HEK293T (cell line): ENCODE results near the gene IL18R1.

Experiments
- CTCF ChIA-PET: fragments of 350-600 bp; formaldehyde crosslinking; extraction: SDS; loops from one replicate; lab custom pipeline; 2021; ENCODE audit warnings: antibody characterized with exemption, inconsistent platforms; lab: Yijun Ruan, JAX
- POLR2A ChIA-PET: fragments of 350-600 bp; formaldehyde crosslinking; extraction: SDS; loops from one replicate; lab custom pipeline; 2020; ENCODE audit warnings: antibody characterized with exemption, inconsistent platforms; lab: Yijun Ruan, JAX
- DNase-seq: peaks from one replicate; pipeline ENCODE4 v3.0.0; 2012; ENCODE audit warnings: mixed read lengths; ENCODE audit errors: extremely low spot score
- ARNT ChIP-seq: fragments of 450-650 bp; IDR thresholded peaks from 2 replicates; pipeline ENCODE4 v1.6.1; 2017; ENCODE audit warnings: mild to moderate bottlenecking
- BHLHE40 ChIP-seq: fragments of 450-650 bp; IDR thresholded peaks from 2 replicates; pipeline ENCODE4 v1.6.1; 2016; ENCODE audit warnings: mild to moderate bottlenecking, moderate library complexity, borderline replicate concordance
- CTBP1 ChIP-seq: fragments of 450-650 bp; IDR thresholded peaks from 2 replicates; pipeline ENCODE4 v1.6.1; 2016; ENCODE audit warnings: borderline replicate concordance
- ELF4 ChIP-seq: fragments of 450-650 bp; IDR thresholded peaks from 2 replicates; pipeline ENCODE4 v1.6.1; 2017; ENCODE audit warnings: antibody characterized with exemption
- FOXA1 ChIP-seq: fragments of 450-650 bp; IDR thresholded peaks from 2 replicates; pipeline ENCODE4 v1.6.1; 2016; ENCODE audit warnings: mild to moderate bottlenecking
- FOXK2 ChIP-seq: fragments of 450-650 bp; IDR thresholded peaks from 2 replicates; pipeline ENCODE4 v1.6.1; 2016; ENCODE audit warnings: mild to moderate bottlenecking
- FOXM1 ChIP-seq: fragments of 450-650 bp; IDR thresholded peaks from 2 replicates; pipeline ENCODE4 v1.6.1; 2017; ENCODE audit warnings: mild to moderate bottlenecking, borderline replicate concordance
- HDGF ChIP-seq: fragments of 450-650 bp; IDR thresholded peaks from 2 replicates; pipeline ENCODE4 v1.6.1; 2017; ENCODE audit warnings: antibody characterized with exemption, borderline replicate concordance
- L3MBTL2 ChIP-seq: fragments of 450-650 bp; conservative IDR thresholded peaks from 2 replicates; pipeline ENCODE4 v1.6.1; 2016; ENCODE audit warnings: mild to moderate bottlenecking
- LEF1 ChIP-seq: fragments of 450-650 bp; IDR thresholded peaks from 2 replicates; pipeline ENCODE4 v1.6.1; 2017; ENCODE audit warnings: mild to moderate bottlenecking, borderline replicate concordance
- NFRKB ChIP-seq: fragments of 450-650 bp; IDR thresholded peaks from 2 replicates; pipeline ENCODE4 v1.6.1; 2016; ENCODE audit warnings: mild to moderate bottlenecking, moderate library complexity
- PKNOX1 ChIP-seq: fragments of 450-650 bp; IDR thresholded peaks from 2 replicates; pipeline ENCODE4 v1.6.1; 2016
- SP1 ChIP-seq: fragments of 450-650 bp; IDR thresholded peaks from 2 replicates; pipeline ENCODE4 v1.6.1; 2017
- SUZ12 ChIP-seq: fragments of 450-650 bp; IDR thresholded peaks from 2 replicates; pipeline ENCODE4 v1.6.1; 2016; ENCODE audit warnings: mild to moderate bottlenecking
- TARDBP ChIP-seq: fragments of 450-650 bp; IDR thresholded peaks from 2 replicates; pipeline ENCODE4 v1.6.1; 2016
- ZNF384 ChIP-seq: fragments of 450-650 bp; IDR thresholded peaks from 2 replicates; pipeline ENCODE4 v1.6.1; 2016

The IL18R1 gene

GRCh38 chr2:102438111-102438510 lies 82.5 kb downstream of the IL18R1 start:
- no peak for DNase-seq
- ChIA-PET CTCF (no interaction called here), POLR2A (no interaction called here)
- TF ChIP-seq FOXK2 (no peak), PKNOX1 (no peak), NFRKB (no peak), TARDBP (no peak), LEF1 (no peak), ARNT (no peak), CTBP1 (no peak), ELF4 (no peak), ZNF384 (no peak), SP1 (no peak), FOXM1 (no peak), FOXA1 (no peak), HDGF (no peak), BHLHE40 (no peak), SUZ12 (no peak)

GRCh38 chr2:102438578-102438977 lies 83.0 kb downstream of the IL18R1 start:
- TF ChIP-seq L3MBTL2 (no peak), ZNF384 (no peak), PKNOX1 (no peak), BHLHE40 (no peak), TARDBP (no peak), NFRKB (no peak), FOXA1 (no peak), LEF1 (no peak), CTBP1 (no peak), HDGF (no peak)
- CTCF ChIA-PET: interaction anchor here (0.6 kb wide), 1 partner anchor 22 kb away, joined by 3 read pairs; no protein-coding TSS in a partner anchor
- no peak for DNase-seq
- POLR2A ChIA-PET: no interaction called here

- ChIA-PET CTCF (interaction anchor here (0.6 kb wide), 1 partner anchor 23 kb away, joined by 3 read pairs; no protein-coding TSS in a partner anchor), POLR2A (no interaction called here)
- DNase-seq: no peak
- TF ChIP-seq FOXA1 (no peak), LEF1 (no peak), BHLHE40 (no peak)
Observed at GRCh38 chr2:102439065-102439695, 83.6 kb downstream of the IL18R1 start.

GRCh38 chr2:102442967-102443828 lies 87.6 kb downstream of the IL18R1 start:
- POLR2A ChIA-PET: no interaction called here
- CTCF ChIA-PET: interaction anchor here (0.6 to 1.3 kb wide), 12 partner anchors 12 to 1292 kb away, joined by 3 to 4 read pairs (median 3); partner anchors contain the start of gene TBC1D8
- peak; percentile 12 for DNase-seq

GRCh38 chr2:102444233-102444632 lies 88.6 kb downstream of the IL18R1 start:
- CTCF ChIA-PET: interaction anchor here (1.1 to 1.2 kb wide), 2 partner anchors 14 to 204 kb away, joined by 3 read pairs; no protein-coding TSS in a partner anchor
- POLR2A ChIA-PET: no interaction called here
- DNase-seq: no peak
- TF ChIP-seq BHLHE40: no peak
- no peak for TF ChIP-seq ARNT
- TF ChIP-seq L3MBTL2: no peak
- TF ChIP-seq HDGF: no peak
- no peak for TF ChIP-seq TARDBP
- no peak for TF ChIP-seq PKNOX1
- TF ChIP-seq NFRKB: no peak
- no peak for TF ChIP-seq SUZ12
- TF ChIP-seq LEF1: no peak
- TF ChIP-seq CTBP1: no peak

More at GRCh38 chr2:102442967-102443828, 87.6 kb downstream of the IL18R1 start:
- TF ChIP-seq SUZ12 (no peak), ZNF384 (no peak), FOXK2 (no peak), FOXM1 (no peak)

GRCh38 chr2:102446936-102447335 lies 91.3 kb downstream of the IL18R1 start:
- CTCF ChIA-PET: interaction anchor here (0.9 kb wide), 1 partner anchor 206 kb away, joined by 5 read pairs; no protein-coding TSS in a partner anchor
- DNase-seq: no peak
- TF ChIP-seq FOXK2: no peak
- POLR2A ChIA-PET: no interaction called here
